Hepatocyte (in vitro differentiated cells): ENCODE data around the gene P2RY4. TPM values are rescaled to one million over a fixed set of nuclear protein-coding genes. Genes with fewer than 3 reads are reported as not detected.

ENCODE experiments used
- DNase-seq: peaks from one replicate; pipeline ENCODE4 v3.0.0-alpha.2; 2016; ENCODE audit warnings: low spot score
- H2AFZ ChIP-seq: fragments of 200-600 bp; sonication (generic); 2 replicates; pipeline ENCODE4 v1.6.0; 2016; ENCODE audit warnings: antibody characterized with exemption, mild to moderate bottlenecking
- H3K27ac ChIP-seq: fragments of 200-600 bp; sonication (generic); 2 replicates; pipeline ENCODE4 v1.5.1; 2016; ENCODE audit warnings: mild to moderate bottlenecking
- H3K27me3 ChIP-seq: fragments of 200-600 bp; sonication (generic); 2 replicates; pipeline ENCODE4 v1.6.1; 2016
- H3K36me3 ChIP-seq: fragments of 200-600 bp; sonication (generic); replicated peaks from 2 replicates; pipeline ENCODE4 v1.5.1; 2016; ENCODE audit warnings: low read depth; ENCODE audit not compliant: insufficient read depth
- H3K4me1 ChIP-seq: fragments of 200-600 bp; sonication (generic); 2 replicates; pipeline ENCODE4 v1.5.1; 2016; ENCODE audit warnings: mild to moderate bottlenecking, moderate library complexity; ENCODE audit not compliant: insufficient read depth
- H3K4me2 ChIP-seq: fragments of 200-600 bp; sonication (generic); 2 replicates; pipeline ENCODE4 v1.6.0; 2016
- H3K4me3 ChIP-seq: fragments of 200-600 bp; sonication (generic); 2 replicates; pipeline ENCODE4 v1.5.1; 2016; ENCODE audit warnings: mild to moderate bottlenecking
- H3K79me2 ChIP-seq: fragments of 200-600 bp; sonication (generic); 2 replicates; pipeline ENCODE4 v1.6.0; 2017; ENCODE audit warnings: mild to moderate bottlenecking
- H3K9me2 ChIP-seq: fragments of 200-600 bp; sonication (generic); replicated peaks from 2 replicates; pipeline ENCODE4 v1.6.0; 2017; ENCODE audit warnings: mild to moderate bottlenecking; ENCODE audit not compliant: insufficient read depth
- H3K9me3 ChIP-seq: fragments of 200-600 bp; sonication (generic); 2 replicates; pipeline ENCODE4 v1.5.1; 2016; ENCODE audit warnings: low read depth, mild to moderate bottlenecking
- H4K20me1 ChIP-seq: fragments of 200-600 bp; sonication (generic); 2 replicates; pipeline ENCODE4 v1.6.0; 2016; ENCODE audit warnings: mild to moderate bottlenecking; ENCODE audit not compliant: insufficient read depth, poor library complexity, severe bottlenecking
- CTCF ChIP-seq: fragments of 200-600 bp; sonication (generic); IDR thresholded peaks from 2 replicates; pipeline ENCODE4 v1.5.1; 2016; ENCODE audit warnings: antibody characterized with exemption, mild to moderate bottlenecking; ENCODE audit not compliant: poor library complexity
- EZH2 ChIP-seq: fragments of 200-600 bp; sonication (generic); IDR thresholded peaks from 2 replicates; pipeline ENCODE4 v1.6.1; 2016; ENCODE audit warnings: antibody characterized with exemption, mild to moderate bottlenecking, borderline replicate concordance
- EZH2phosphoT487 ChIP-seq: fragments of 200-600 bp; sonication (generic); IDR thresholded peaks from one replicate; pipeline ENCODE4 v1.6.1; 2018; ENCODE audit warnings: antibody characterized with exemption, mild to moderate bottlenecking, low read depth, moderate library complexity; ENCODE audit not compliant: unreplicated experiment, severe bottlenecking
- WGBS: methylation state at CpG from one replicate; pipeline ENCODE4 v1.1.6; 2016; ENCODE audit warnings: low lambda C conversion rate; ENCODE audit errors: missing lambda C conversion rate; 5-methylcytosine and 5-hydroxymethylcytosine counted together
- polyA plus RNA-seq: library from polyadenylated mRNA; unstranded; fragments of >200 nt; fragmentation: Nextera tagmentation; extraction: Ambion mirVana; gene quantifications from 2 replicates; pipeline ENCODE4 v1.2.1, GENCODE V29; 2016
- total RNA-seq: library from RNA; depleted of rRNA; stranded (reverse); fragments of >200 nt; gene quantifications from 2 replicates; pipeline ENCODE4 v1.2.3, GENCODE V29; 2014

The P2RY4 gene
- total RNA-seq (0.87 and 3.3 TPM in 2 replicates), polyA plus RNA-seq (2.0 TPM in 2 replicates)

DNA sequence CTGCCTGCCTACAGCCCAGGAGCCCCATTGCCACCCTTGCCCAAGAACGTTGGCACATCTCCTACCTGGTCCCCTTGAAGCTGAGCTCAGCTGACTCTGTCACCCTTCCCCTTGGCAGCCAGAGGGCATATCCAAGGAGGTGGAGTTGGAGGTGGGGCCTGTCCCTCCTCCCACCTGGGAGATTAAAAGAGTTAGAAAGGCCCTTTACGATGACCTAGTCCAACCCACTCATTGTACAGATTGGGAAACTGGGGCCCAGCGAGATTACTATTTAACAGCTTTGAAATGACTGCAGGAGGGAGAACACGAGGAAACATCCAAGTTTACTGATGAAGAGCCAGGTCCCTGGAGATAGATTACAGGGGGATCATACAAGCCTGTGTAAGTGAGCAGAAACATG, at the start of gene P2RY4:
Gene P2RY4 (minus strand): TSS at position 101 of the 400 bp plus-strand sequence. CDS start 580 bp downstream, outside the sequence.
- Histone ChIP-seq H3K9me2 (no peaks in the 10 kb centered on the region), H3K9me3 (no peaks in the 10 kb centered on the region), H3K4me3 (no peak within 1 kb of the TSS), H3K27ac (no peak within 1 kb of the TSS), H3K79me2 (no peaks in the 10 kb centered on the region), H2AFZ (no peak within 1 kb of the TSS), H3K4me1 (peaks cover 10% of the 10 kb centered on the region), H4K20me1 (no peaks in the 10 kb centered on the region), H3K4me2 (no peak within 1 kb of the TSS), H3K27me3 (no peaks in the 10 kb centered on the region), H3K36me3 (no peaks in the 10 kb centered on the region)
- DNase-seq, result no peak
- WGBS, result 61% methylated on average over 4 of the region's 4 CpGs
- TF ChIP-seq EZH2 (no peak), EZH2phosphoT487 (no peak), CTCF (no peak)

- Histone ChIP-seq H3K9me3 (no peaks in the 10 kb centered on the region), H3K27ac (no peak overlapping the region), H3K36me3 (no peaks in the 10 kb centered on the region), H3K4me3 (no peak overlapping the region), H3K9me2 (no peaks in the 10 kb centered on the region), H3K4me2 (no peak overlapping the region), H3K27me3 (no peaks in the 10 kb centered on the region), H2AFZ (no peak overlapping the region), H3K79me2 (no peaks in the 10 kb centered on the region), H4K20me1 (no peaks in the 10 kb centered on the region), H3K4me1 (no peaks in the 10 kb centered on the region)
- 86% methylated on average over 3 of the region's 3 CpGs for WGBS
- TF ChIP-seq EZH2phosphoT487, result no peak
- TF ChIP-seq EZH2, result no peak
- no peak for TF ChIP-seq CTCF
- DNase-seq, result no peak
These were observed 41.7 kb upstream of the P2RY4 start for GRCh38 chrX:70301716-70302115.

DNA sequence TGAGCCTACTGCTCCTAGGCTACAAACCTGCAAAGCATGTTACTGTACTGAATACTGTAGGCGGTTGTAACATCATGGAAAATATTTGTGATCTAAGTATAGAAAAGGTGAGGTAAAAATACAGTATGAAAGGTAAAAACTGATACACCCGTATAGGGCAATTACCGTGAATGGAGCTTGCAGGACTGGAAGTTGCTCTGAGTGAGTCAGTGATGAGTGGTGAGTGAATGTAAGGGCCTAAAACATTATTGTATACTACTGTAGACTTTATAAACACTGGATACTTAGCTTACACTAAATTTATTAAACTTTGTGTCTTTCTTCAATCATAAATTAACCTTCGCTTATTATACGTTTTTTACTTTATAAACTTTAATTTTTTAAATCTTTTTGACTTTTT, 33.6 kb upstream of the P2RY4 start:
- TF ChIP-seq EZH2phosphoT487, result no peak
- TF ChIP-seq CTCF, result no peak
- no peak for TF ChIP-seq EZH2
- no peak for DNase-seq
- no peak overlapping the region for H3K27ac ChIP-seq
- no peaks in the 10 kb centered on the region for H3K27me3 ChIP-seq
- H3K79me2 ChIP-seq, result peaks cover 2% of the 10 kb centered on the region
- H3K9me2 ChIP-seq, result no peaks in the 10 kb centered on the region
- no peak overlapping the region for H3K4me3 ChIP-seq
- no peaks in the 10 kb centered on the region for H4K20me1 ChIP-seq
- no peak overlapping the region for H3K4me2 ChIP-seq
- no peaks in the 10 kb centered on the region for H3K9me3 ChIP-seq
- H2AFZ ChIP-seq, result no peak overlapping the region
- WGBS, result 80% methylated on average over 5 of the region's 5 CpGs
- H3K4me1 ChIP-seq, result no peaks in the 10 kb centered on the region
- no peaks in the 10 kb centered on the region for H3K36me3 ChIP-seq

- H3K36me3 ChIP-seq, result no peaks in the 10 kb centered on the region
These were observed 32.8 kb upstream of the P2RY4 start for GRCh38 chrX:70292788-70293187.

More at GRCh38 chrX:70292788-70293187, 32.8 kb upstream of the P2RY4 start:
- TF ChIP-seq EZH2phosphoT487 (no peak), CTCF (no peak), EZH2 (no peak)
- H3K79me2 ChIP-seq, result peaks cover 2% of the 10 kb centered on the region
- no peak overlapping the region for H2AFZ ChIP-seq
- no peak overlapping the region for H3K27ac ChIP-seq
- no peaks in the 10 kb centered on the region for H3K4me1 ChIP-seq
- H3K9me3 ChIP-seq, result no peaks in the 10 kb centered on the region
- no peak overlapping the region for H3K4me3 ChIP-seq
- no peak overlapping the region for H3K4me2 ChIP-seq
- 0% methylated on average over 1 of the region's 1 CpG for WGBS
- no peak for DNase-seq
- no peaks in the 10 kb centered on the region for H3K27me3 ChIP-seq
- no peaks in the 10 kb centered on the region for H4K20me1 ChIP-seq
- H3K9me2 ChIP-seq, result no peaks in the 10 kb centered on the region
